Right kidney (tissue), 1 donor: Measurements from ENCODE around the gene ADAMTS2.

Experiments
- DNase-seq: peaks from one replicate; pipeline ENCODE4 v3.0.0-alpha.2; 2016

ADAMTS2 gene

DNA sequence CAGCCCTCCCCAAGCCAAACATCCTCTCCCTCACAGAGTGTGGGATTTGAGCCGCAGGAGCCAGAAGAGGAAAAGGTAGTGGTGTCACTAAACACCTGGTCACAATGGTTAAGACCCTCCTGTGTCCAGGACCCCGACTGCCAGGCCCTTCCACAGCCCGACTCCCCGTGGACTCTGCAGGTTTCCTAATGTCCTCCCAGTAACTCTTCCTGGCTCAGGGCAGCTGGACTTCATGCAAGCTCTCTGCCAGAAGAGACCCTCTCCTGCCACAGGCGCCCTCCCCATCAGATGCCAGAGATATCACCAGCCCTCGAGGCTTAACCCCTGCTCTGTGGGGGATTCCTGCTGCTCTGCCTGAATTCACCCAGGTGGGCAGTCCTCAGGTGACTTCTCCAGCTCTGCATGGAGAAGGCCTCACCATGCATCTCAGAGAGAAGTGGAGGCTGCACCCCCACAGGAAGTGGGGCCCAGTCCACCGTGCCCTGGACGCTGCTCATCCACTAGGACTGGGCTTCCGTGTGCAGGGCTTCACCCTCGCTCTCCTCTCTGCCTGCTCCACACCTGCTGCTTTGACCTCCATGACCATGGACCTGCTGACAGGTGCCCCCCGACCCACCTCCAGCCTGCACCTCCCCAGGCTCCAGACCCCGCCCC is 111.2 kb downstream of the ADAMTS2 start:
- no peak for DNase-seq

DNA sequence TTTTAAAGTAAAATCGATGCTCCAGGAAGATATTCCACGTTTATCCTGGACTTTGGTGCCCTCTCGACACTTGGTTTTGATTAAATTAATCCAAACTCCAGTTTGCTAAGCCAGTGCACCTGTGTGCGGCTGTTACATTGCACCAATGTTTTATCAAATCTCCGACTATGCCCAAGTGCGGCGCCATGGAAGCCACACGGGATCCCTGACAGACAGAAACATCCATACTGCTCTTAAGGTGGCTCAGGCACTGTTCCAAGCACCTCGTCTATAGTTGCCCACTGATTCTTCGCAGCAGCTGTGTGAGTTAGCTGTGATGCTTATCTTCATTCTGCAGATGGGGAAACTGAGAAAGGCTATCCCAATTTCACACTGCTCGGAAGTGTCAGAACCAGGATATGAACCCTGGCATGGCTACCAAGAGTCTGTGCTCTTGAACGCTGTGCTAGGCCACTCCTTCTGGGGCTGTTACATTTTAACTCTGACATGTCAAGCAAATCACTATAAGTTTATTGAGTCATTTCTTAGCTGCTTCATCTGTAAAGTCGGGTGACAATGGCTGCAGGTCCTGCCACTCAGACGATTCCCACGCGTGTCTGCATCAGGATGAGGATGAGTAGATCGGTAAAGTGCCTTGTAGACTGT is 113.0 kb downstream of the ADAMTS2 start:
- no peak for DNase-seq

DNA sequence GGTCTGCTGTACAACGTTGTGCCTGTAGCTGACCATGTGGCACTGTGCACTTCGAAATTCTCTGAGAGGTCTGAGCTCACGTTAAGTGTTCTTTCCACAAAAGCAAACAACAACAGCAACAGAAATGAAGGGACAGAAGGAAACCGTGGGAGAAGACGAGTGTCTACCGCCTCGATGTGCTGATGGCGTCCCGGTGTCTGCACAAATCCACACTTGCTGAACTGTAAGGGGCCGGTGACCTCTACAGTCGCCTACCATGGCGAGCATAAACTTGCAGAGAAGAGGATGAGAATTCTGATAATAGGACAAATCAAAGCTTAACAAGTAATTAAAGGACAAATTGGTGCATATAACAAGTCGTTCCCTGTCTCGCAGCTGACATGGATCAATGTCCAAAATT is 114.0 kb downstream of the ADAMTS2 start:
- no peak for DNase-seq

DNA sequence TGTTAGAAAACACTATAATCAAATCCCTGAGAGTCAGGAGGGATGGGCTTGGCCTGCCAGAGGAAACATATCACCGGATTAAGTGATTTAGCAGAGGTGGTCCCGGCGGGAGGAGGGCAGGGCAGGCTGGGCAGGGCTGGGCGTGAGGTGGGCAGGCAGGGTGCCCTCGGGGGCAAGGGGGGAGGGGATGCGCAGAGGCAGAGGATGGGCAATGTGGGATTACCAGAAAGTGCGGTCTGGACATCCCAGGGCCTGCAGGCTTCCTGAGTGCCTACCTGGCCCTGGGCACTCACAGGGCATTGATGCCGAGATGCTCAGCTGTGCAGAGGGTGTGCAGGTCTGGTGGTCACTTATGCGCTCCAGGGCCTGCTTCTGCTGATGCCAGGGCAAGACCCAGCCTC is 115.2 kb downstream of the ADAMTS2 start:
- no peak for DNase-seq

DNA sequence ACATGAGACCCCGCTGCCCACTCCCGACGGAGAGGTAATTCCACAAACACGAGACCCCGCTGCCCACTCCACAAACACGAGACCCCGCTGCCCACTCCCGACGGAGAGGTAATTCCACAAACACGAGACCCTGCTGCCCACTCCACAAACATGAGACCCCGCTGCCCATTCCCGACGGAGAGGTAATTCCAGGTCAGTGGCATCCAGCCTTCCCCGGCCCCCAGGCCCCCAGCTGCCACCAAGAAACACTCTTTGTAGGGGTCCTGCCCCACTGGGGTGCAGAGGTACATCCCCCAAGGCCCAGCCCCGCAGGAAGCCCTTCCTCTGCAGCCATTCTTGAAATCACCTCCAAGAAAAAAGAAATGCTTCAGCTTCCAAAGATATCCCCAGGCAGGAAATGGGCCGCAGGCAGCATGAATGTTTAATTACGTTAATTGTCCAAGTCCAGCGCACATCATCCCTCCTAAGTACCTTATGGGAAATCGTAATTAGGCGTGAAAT is 115.9 kb downstream of the ADAMTS2 start:
- no peak for DNase-seq

DNA sequence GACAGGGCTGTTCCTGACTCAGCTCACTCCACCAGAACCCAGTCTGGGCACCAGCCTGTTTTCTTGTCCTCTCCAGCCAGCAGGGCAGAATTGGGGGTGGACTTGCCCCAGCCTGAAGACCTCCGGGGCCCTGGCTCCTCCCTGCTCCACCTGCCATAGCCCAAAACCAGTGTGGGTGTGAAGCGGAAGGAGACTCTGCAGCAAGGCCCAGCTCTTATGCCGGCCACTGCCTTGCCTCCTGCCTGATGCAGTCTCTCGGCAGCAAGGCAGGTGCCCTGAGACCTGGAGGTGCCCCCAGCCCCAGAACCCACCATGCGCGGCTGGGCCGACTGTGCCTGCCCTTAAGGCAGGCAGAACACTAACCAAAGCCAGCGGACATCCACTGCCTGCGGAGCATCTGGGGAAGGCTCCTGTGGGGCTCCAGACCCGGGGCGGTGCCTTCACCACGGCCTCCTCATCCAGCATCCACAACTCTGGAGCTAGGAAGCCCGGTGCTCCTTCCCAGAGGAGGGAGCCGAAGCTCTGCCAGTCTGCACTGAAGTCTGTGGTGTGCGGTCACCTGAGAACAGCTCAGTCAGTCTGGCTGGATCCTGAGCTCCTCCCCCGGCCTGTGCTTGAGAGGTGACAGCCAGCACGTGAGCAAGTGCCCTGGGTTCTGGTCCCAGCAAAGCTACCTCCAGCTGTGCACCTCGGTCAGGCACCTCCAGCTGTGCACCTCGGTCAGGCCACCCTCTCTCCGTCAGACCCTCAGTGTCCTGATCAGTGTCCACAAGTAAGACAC is 116.7 kb downstream of the ADAMTS2 start:
- peak; percentile 26 for DNase-seq

DNA sequence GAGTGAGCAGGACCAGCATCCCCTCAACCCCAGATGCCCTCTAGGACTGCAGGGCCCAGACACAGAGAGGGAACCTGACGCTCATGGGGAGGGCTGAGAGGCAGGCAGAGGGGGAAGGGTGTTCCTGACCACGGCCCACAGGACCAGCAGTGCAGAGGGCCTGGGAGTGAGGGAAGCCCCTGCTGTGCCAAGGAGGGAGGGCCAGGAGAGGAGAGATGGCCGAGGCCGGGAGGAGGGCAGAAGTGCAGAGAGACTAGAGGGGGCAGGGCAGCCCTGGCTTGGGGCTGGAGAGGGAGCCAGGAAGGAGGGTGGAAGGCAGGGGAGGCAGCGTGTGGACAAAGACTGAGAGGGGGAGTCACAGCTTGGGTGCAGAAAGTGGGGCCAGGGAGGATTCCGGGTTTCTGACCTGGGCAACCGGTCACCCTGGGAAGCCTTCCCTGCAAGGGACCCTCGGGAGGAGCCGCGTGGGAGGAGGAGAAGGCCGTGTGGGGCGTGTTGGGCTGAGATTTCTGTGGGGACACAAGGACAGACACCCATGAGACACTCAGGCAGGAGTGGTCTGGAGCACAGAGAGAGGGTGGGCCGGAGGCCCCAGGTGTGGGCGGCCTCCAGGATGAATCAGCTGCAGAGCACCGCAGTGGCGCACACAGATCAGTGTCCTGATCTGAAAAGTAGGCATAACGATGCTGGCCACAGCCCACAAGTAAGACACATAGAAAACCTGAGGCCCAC is 117.5 kb downstream of the ADAMTS2 start:
- no peak for DNase-seq

DNA sequence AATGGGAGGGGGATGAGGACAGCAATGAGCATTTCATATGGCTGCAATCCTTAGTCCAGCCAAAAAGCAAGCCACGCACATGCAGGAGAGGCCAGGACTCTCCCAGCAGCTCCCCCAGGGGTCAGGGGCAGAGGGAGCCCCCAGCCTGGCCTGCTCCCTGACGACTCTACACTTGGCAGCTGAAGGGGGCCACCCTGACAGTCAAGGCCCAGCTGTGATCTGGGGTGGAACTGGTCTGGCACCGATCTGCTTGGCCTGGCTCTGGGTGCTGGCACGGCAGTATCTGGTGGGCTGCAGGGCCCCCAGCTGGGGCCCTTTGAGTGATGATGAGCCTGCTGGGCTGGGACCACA is 118.1 kb downstream of the ADAMTS2 start:
- DNase-seq: no peak

DNA sequence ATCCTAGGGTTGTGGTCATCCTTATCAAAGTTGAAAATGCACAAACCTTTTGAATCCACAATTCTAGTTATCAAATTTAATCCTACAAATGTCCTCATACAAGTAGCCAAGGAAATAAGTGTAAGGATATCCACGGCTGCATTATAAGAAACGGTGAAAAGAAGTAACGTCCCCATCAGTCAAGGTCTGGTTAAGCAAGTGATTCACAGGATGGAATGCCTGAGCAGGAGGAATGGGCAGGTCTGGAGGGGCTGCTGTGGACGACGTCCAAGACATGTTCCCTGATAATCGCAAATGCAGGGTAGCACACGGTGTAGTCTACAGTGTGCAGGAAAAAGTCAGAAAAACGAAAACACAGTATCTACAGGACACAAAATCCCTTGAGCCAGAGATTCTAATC is 118.6 kb downstream of the ADAMTS2 start:
- DNase-seq: no peak

DNA sequence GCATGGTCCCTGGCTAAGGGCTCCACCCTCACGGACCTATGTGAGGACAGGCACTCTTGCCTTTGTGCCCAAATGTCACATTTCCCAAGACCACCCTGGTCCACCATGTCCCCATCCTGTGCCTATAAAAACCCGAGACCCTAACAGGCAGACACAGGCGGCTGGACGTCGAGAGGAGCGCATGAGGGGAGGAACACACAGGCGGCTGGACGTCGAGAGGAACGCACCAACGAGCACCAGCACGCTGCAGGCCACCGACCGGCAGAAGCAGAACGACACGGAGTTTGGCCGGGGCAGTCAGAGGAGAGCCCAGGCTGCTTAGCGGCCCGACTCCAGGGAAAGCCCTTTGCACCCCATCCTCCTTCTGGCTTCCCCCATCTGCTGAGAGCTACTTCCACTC is 119.9 kb downstream of the ADAMTS2 start:
- no peak for DNase-seq

DNA sequence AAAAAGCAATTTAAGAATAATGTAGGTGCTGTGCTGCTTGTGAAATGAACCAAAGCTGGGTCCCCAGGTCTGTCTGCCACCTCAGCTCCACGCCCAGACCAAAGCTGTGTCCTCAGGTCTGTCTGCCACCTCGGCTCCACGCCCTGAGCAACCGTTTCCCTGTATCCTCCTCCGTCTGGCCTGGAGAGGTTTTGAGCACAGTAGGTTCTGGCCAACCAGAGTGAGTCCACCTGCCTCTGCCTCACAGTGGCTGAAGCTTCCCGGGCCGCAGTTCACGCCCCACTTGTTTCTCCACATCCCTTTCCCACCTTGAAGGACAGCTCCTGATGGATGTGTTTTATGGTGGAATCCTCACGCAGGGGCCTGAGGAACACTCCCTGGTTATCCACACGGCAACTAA is 120.5 kb downstream of the ADAMTS2 start:
- no peak for DNase-seq

DNA sequence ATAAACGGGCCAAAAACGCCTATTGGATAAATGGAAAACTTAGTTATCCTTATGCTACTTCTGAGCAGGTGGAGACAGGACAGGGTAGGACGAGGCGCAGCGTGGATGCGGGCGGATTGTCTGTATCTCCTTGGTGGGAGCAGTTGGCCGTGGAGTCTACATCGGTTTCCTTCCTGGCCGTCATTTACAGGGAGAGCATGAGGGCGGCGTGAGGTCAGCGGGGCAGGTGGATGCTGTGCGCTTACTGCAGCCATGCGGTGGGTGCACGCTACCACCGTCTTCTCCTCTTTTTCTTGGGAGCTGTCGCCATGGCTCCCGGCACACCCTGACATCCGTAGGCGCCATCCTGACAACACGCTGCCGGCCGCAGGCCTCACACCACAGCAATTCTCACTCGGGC is 121.3 kb downstream of the ADAMTS2 start:
- no peak for DNase-seq

DNA sequence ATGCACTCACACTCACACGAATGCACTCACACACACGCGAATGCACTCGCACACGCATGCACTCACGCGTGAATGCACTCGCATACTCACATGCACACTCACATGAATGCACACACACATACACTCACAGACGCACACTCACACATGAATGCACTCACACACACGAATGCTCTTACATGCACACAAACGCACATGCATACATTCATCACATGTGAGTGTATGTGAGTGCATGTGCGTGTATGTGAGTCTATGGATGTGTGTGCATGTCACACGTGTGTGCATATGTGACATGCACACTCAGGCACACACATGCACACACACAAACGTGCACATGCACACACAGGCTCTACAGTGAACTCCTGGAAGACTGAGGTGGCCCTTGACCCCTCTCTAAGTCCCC is 121.7 kb downstream of the ADAMTS2 start:
- no peak for DNase-seq

DNA sequence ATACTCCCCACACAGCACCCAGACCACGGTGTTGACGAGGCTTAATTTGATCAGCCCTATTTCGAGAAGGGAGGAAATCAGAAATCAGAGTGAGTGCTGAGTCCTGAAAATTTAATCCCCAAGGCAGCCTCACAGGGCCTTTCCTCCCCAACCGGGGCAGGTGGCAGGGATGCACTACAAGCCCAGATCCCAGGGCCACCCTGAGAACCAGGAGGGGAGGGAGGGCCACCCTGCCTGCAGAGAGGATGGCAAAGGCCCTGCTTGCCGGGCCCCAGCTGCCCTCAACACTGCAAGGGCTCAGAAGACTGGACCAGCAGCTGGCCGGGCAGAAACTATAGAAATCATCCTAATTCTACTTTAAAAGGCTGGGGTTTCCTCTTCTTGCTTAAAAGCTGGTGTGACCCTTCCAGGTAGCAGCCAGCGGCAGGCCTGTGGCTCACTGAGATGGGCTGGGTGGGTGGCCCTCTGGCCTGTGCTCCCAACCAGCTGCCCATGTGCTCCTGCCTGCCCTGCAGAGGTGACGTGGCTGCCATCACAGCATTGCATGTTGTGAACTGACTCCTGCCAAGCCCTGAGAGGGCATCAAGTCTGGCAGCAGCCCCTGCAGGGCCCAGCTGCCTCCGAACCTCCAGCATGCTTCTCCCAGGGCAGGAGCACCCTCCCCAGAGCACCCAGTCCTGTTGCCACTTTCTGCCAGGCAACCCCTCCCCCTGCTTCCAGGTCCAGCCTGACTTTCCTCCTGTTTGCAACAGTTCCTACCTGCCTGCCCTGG is 122.8 kb downstream of the ADAMTS2 start:
- no peak for DNase-seq

DNA sequence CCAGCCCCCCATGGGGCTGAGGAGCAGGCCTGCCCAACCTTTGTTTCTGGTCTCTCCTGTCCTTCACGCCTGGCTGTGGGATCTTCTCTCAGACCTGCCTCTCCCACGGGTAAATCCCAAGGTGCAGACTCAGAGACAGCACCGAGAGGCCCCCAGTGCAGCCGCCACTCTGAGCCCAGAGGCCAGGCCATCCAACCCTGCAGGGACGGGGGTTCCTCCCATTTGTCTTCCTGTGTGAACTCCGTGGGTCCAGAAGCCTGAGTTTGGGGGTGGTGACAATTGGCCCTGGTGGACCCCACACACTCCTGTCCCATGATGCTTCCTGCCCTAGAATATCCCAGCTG is 123.4 kb downstream of the ADAMTS2 start:
- no peak for DNase-seq

DNA sequence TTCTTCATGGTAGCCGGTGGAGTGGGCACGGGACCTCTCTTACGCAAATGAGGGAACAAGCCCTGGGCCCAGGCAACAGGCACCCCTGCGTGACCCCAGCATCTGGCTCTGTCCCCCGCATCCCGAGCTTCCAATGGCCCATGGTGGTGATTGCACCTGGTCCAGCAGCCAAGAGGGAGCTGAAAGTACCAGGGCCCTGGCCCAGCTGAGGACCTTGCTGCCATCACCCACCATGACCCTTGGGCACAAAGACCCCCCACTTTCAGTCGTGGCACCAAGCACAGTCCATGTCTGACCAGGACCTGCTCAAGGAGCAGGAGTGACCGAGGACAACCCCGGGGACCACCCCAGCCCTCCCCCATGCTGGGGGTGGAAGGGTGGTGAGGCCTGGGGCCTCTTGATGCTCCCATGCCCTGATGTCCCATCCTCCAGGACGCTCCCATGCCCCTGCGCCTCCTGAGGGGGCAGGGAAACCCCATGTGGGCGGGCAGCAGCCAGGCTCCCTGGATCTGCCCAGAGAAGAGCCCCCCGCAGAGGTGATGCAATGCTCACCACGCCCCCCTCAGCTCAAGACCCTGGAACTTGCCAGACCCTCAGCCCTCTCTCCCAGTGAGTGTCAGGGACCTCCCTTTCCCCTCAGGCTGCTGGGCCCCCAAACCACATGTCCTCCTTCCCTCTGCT is 123.9 kb downstream of the ADAMTS2 start:
- no peak for DNase-seq

DNA sequence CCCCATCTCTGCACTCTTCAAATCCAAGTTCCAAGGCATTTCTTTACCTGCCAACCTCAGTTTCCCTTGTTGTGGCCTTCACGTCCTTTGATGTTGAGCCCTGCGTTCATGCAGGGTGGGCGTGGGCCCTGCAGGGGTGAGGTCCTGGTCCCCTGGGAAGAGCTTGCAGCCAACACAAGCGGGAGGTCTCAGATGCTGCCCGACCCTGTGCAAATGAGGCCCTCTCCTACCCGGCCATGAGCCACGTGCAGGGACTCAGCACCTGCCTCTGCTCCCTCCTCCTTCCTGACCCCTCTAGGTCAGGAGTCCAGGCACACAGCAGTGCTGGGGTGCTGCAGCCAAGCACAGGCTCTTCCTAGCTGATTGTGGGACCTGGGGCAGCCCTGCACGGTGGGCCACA is 124.5 kb downstream of the ADAMTS2 start:
- DNase-seq: no peak

DNA sequence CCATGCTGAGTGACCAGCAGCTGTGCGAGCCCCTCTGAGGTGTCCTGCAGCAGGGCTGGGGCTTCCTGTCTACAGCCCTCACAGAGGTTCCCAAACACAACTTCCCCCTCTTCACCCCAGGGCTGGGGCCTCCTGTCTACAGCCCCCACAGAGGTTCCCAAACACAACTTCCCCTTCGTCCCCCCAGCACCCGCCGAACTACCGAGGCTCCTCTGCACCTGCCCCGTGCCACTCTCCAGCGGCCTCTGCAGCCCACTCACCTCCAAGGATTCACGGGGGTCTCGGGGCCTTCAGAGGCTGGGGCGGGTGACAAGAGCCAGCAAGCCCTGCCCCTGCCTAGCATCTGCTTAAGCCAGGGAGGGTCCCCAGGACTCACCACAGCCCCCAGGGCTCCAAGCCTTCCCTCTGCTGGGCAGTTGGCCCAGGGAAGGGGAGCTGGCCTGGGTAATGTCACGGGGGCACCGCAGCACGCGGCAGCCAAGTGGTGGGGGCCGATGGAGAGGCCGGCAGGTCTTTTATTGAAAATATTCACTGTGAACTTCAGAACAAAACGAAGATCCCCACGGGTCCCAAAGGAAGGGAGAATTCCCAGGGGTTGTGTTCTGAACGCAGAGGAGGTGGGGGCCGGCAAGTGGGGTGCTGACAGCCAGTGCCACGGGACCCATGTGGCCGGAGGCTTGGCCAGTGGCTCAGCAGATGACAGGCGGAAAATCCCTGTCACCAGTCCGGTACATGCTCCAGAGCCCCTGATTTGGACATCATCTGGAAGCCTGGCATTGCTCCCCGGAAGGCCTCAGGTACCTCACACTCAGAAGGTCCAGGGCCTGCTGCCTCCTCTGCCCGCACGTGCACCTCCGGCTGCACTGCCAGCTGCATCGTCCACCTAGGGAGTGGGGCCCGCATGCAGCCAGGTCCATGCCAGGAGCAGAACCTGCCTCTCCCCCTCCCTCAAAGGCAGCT is 125.3 kb downstream of the ADAMTS2 start:
- DNase-seq: no peak

DNA sequence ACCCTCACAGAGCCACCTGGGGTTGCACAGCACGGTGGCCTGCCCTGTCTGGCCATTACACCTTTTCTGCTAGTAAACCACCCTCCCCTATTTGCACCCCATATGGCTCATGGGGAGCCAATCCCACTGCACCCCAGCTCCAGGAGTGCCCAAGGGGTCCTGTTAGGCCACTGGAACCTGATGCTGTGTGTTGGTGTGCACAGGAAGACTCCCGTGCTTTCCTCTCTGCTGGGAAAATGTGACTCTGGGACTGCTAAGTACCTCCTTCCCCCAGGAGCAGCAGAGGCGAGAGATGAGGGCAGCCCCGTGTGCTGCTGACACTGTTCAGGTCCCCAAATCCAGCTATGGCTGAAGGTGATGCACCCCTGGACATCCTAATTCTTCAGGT is 126.3 kb downstream of the ADAMTS2 start:
- no peak for DNase-seq
